SHP77 treated with DMSO at 0.1 percent for 48 hours (cell line): ENCODE results near the gene MAGI2.

Source experiments
- DNase-seq: peaks from one replicate; lab custom pipeline; 2025; lab: John Stamatoyannopoulos, UW

Gene MAGI2

GRCh38 chr7:78082556-78082955 lies 1370.9 kb downstream of the MAGI2 start:
- no peak for DNase-seq

DNA sequence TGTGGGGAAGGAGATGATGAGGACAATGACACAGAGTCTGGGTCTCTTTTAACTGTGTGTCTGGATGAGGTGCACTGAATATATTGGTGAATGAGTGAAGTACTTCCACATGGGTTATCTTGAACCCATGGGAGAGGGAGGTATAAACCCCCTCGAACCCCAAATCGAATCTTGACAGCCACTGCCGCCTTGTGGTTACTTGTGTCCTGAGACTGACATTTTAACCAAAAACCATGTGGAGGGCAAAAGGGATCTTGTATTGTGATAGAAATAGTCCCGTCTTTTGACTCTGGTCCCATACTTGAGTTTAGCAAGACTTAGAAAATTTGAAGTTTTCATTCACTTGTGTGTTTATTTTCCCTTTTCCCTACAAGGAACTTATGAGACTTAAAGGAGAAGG lies 1371.6 kb downstream of the MAGI2 start:
- DNase-seq = no peak

DNA sequence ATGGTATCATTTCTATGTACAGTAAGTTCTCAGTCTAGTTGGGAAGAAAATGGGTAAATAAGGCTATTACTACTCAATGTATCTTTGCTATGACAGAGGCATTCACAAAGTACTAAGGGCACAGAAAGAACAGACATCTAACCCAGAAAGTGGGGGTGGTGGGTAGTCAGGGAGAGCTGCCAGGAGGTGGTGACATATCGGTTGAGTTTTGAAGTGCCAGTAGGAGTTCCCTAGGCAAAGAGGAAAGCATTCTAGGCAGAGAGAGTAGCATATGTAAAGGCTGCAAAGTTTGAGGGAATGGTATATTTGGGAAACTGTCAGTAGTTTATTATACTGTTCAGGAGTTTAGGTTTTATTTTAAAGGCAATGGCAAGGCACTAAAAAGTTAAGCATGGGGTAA lies 1372.1 kb downstream of the MAGI2 start:
- no peak for DNase-seq

- no peak for DNase-seq
Measured at GRCh38 chr7:78080811-78081210, 1372.7 kb downstream of the MAGI2 start.

DNA sequence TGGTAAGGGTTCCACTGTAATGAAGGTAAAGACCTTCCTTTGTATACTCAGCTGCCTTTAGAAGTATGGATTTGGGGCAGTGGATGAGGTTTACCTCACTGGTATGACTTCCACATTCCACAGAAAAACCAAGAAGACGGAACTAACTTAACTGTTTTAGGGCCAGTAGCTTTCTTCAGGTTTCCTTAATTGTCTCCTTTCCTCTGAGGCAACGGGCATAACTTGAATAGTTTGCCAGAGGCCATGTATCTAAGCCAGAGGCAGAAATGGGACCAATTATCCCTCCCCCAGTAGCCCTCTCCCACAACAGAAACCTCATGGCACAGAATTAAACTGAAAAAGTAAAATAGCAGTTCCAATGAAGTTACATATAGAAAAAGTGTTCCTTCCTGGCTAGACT lies 1373.2 kb downstream of the MAGI2 start:
- no peak for DNase-seq

DNA sequence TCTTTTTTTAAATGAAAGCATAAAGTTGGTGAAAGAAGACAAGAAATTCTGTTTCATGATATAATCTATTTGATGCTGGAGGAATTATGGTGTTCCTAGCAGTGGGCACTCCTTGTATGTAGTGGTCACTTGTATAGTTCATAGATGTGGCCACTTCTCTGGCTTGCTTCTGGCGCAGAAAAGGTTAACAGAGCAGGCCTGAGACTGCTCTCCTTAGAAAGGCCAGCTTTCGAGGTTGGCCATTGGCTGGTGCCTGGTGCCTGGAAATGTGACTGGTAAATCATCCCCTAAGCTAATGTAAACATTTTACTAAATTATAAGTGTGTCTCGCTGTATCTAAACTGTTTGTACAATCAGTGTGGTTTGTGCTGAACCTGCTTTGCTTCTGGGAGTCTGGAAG lies 1378.8 kb downstream of the MAGI2 start:
- DNase-seq = no peak

GRCh38 chr7:78073609-78074382 lies 1379.7 kb downstream of the MAGI2 start:
- DNase-seq = no peak

- DNase-seq = no peak
Measured at GRCh38 chr7:78072201-78072590, 1381.3 kb downstream of the MAGI2 start.

- no peak for DNase-seq
Measured at GRCh38 chr7:78071491-78072200, 1381.8 kb downstream of the MAGI2 start.

DNA sequence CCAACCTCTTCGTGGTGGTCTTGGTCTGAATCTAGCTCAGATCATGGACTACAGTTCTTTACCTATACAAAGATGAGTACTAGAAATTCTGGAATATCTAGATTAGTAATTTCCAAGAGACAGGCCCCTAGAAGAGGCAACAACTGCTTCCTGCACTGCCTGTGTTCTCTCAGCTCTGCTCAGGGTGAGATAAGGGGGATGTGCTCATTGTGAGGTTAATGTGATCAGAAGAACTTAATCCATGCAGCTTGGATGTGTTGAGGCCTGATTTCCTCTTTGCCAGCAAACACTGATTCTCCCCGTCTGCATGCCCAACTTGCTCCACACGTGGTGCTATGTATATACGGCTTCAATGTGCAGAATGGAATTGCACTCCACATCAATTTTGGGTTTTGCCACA lies 1386.9 kb downstream of the MAGI2 start:
- no peak for DNase-seq

DNA sequence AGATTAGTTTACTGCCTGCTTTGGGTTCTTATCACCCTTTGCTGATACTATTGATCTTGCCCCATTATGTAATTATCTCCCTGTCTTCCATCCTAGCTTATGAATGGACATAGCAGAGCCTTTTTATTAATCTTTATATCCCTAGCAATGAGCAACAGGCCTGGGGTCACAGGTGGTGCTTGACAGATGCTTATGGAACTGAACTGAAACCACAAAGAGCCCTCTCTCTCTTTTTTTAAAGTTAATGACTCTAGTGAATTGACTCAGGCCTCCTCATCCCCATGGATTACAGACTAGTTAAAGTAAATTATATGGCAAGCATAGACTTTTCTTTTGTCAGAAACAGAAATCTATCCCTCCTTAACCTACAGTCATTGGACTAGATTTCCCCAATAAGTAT lies 1389.7 kb downstream of the MAGI2 start:
- no peak for DNase-seq

GRCh38 chr7:78062214-78062613 lies 1391.3 kb downstream of the MAGI2 start:
- no peak for DNase-seq

DNA sequence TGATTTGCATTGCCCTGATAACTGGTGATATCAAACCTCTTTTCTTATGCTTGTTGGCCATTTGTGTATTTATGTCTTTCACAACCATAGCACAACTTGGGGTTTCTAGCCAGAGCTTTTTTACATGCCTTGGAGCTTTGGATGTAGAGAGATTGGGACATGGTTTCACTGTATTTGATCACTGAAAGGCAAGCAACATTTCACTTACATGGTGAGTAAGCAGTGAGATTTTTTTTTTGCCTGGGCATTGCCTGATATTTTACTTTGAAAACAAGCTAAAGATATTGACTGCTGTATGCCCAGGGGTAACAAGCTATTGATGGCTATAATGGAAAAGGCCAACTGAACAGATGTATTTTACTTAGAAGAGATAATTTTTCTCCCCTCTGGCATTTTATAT lies 1395.9 kb downstream of the MAGI2 start:
- DNase-seq = no peak

GRCh38 chr7:78055599-78055998 lies 1397.9 kb downstream of the MAGI2 start:
- no peak for DNase-seq

DNA sequence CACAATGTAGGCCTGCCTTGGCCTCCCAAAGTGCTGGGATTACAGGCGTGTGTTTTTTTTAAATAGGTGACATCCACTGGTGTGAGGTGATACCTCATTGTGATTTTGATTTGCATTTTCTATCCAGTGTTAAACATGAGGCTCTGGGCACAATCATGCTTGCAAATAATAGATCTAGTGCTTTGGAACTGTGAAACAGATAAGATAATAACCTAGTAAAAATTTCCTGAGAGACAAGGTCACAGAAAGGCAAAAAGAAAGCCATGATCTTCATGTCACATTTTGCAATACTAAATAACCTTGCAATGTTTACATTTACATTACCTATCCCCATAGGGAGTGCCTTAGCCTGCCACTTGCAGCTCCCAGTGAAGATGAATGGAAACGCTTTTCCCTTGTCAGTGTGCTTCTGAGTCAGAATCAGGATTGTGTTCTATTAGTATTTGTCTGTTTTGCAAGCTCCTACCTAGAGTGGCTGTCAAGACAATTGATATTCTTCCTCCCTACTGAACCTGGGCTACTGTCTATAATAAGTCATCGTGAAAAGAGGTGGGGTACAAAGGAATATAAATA lies 1398.4 kb downstream of the MAGI2 start:
- no peak for DNase-seq

GRCh38 chr7:78052112-78052511 lies 1401.4 kb downstream of the MAGI2 start:
- DNase-seq = no peak

DNA sequence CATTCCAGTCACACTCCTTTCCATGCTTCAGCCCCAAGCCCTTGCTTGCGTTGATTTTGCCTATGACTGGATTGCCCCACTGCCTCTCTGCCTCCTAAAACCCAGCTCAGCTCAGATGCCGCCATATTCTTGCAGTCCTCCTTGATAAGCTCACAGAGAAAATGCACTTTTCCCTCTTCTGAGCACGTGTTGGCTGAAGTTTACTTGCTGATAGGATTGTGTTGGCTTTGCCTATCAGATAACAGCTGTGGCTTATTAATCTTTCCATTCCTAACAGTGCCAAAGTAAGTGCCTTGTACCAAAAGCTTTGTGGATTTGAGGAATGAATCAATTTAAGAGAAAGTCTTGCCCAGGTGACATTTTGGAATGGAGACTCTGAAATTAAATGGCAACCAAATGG lies 1405.7 kb downstream of the MAGI2 start:
- DNase-seq = no peak

DNA sequence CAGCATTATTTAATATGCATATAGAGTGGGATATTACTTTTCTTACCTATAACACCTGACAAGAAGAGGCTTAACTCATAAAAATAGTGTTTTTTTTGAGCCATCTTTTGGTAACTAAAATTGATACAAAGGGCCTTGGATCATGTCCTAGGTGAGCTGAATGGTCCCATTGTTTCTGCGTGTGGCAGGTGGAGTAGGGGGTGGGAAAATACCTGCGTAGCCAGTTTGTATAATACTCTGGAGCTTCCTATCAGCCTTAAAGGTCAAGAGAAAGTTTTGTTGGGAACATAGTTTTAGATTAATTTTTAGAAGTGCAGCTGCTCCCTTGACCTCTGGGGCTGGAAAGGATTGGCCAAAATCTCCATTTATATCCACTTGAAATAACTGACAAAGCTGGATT lies 1410.3 kb downstream of the MAGI2 start:
- no peak for DNase-seq

DNA sequence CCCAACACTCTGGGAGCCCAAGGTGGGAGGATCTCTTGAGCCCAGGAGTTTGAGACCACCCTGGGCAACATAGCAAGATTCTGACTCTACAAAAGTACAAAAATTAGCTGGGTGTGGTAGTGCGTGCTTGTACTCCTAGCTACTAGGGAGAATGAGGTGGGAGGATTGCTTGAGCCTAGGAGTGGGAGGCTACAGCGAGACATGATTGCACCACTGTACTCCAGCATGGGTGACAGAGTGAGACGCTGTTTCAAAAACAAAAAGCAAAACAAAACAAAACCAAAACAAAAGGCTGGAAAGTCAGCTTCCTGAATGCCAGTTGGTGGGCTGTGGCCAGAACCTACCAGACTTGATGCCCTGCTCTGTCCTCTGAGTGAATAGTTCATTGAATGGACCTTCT lies 1412.0 kb downstream of the MAGI2 start:
- no peak for DNase-seq

DNA sequence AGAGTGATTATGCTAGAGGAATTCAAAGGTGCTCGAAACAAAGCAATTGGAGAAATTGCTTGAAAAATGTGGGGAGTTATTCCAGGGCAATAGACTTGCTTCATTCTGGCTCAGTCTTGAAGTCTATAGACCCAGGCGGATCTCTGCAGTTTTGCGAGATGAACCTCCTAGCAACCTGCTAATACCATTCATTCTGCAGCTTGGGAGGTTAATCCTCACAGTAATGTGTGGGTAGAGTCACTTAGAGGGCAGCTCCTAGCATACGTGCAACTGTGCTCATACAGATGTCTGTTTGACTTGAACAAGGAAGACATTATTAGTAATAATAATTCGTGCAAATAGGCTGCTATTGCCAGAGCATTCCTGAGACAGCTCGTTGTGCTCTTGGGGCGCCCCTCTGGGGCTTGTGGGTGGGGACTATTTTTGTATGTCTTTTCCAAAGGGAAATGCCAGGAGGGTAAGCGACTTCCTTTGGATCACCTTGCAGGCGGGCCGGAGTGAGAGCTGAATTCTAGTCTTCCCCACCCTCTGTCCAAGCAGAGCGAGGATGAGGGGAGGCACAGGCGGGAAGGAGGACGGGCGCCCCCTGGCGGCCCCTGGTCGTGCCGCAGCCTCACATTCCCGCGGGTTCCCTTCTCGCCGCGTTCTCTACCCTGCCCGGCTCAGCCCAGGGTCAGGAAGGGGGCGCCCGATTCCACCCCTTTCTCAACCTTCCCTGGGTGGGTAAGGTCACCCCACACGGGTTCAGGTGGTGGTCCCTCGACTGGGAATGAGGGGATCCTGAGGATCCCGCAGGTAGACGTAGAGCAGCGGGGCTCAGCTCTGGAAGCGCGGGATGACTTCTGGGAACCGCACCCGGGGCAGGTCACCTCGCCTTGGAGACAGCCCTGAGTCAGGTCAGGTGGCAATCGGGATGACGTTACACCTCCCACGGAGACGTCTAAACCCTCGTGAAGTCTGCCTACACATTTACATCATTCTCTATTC lies 1413.4 kb downstream of the MAGI2 start:
- no peak for DNase-seq

GRCh38 chr7:78038465-78039080 lies 1414.9 kb downstream of the MAGI2 start:
- DNase-seq = no peak

DNA sequence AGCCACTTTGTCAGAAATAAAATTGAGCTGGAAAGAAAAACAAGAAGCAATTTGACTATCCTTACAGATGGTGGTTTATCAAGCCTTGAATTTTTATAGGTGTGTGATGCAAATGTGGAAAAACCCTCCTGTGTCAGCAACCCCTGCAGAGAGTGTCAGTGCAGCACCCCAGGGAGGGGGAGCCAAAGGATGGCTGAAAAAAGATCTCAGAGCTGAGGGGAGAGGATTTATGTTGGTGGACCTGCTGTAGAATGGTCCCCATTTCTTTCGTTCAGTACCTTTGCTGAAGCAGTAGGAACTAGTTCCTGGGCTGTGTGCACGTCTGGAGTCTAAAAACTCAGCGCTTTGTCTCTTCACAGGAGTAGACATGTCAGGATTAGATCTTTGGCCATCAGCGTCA lies 1415.9 kb downstream of the MAGI2 start:
- DNase-seq = no peak
